ENCODE results near the gene EDEM1.
"Not testable (repeated sequence)": the region's sequence is repeated elsewhere in the genome, so short reads cannot be mapped to it uniquely, and the experiment has no call there.

Gene EDEM1

DNA sequence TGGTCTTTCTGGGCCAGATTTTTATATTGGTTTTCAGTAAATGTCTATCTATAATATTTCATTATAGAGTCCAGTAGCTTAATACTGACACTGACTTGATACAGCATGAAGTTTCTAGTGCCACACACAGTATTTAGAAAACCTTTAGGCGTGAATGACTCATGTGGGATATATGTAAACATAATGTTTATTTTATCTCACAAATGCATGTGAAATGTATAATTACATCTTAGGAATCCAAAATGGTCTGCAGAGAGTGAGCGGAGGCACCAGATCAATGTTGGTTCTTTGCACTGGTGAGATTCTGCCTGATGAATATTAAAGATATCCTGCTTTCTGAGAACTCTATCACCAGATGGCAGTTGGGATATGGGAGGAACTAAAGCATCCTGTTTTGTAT is 8.5 kb upstream of the EDEM1 start:
- not testable (repeated sequence) for DNase-seq

DNA sequence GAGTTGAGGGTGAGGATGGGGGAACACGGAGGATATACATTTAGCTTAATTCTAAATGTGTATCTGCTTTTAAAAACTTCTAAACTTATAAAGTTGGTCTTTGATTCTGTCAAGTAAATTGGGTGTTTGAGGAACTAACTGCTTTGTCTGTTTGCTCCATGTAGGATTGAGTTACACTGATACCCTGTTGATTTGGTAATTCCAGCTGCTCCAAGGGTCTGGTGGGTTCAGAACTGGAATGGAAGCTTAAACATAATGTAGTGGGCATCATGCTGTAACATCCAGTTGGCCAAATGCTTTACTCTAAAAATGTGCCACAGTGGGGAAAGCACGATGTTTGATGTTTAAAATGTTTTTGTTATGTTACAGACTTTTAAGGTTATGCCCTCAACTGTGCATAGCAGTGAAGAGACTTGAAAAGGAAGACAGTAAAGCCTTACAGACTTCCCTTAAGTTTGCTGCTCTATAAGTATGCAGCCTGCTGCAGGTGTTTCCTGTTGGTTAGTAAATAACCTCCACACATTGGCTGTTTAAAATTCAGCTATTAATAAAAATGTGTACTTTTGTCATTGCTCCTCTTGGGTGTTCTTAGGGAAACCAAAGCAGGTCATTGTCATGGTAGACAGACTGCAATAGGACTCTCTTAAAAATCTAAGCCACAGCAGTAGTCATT is 5.9 kb upstream of the EDEM1 start:
- no peak for DNase-seq

GRCh38 chr3:5183714-5184113 is 3.8 kb upstream of the EDEM1 start:
- not testable (repeated sequence) for DNase-seq

DNA sequence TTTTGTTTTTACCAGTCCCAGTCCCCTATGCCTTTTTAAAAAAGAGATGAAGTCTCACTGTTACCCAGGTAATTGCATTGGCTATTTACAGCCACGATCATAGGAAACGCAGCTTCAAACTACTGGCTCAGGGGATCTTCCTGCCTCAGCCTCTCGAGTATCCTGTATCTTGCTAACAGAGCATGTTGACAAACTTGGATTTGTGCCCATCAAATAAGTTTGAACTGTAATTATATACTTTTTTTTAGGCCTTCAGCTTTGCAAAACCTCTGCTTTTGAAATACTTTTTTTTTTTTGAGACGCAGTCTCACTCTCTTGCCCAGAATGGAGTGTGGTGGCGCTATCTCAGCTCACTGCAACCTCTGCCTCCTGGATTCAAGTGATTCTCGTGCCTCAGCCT is 3.0 kb upstream of the EDEM1 start:
- no peak for DNase-seq

DNA sequence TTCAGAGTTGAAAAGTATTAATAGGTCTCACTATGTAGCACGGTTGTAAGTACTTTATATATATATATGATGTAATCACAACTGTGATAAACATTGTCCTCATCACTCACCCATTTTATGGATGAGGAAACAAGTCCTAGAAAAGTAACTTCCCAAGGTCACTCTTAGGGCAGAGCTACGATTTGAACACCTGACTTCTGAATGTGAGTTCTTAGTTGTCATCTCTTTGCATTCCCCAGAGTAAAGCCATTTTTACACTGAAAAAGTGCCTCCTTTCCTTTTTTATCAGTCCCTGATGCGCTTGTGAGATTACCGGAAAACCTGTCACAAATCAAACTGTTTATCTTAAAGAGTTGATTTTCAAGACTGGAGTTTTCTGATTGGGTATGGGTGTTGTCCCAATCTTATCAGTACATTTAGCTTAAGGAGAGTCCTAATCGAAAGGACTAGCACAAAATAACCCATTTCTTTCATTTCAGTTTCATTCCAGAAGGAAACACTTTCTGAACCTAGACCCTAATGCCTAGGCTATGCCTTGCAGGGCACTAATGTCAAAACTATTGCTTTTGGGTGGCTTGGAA is 2.3 kb upstream of the EDEM1 start:
- no peak for DNase-seq

DNA sequence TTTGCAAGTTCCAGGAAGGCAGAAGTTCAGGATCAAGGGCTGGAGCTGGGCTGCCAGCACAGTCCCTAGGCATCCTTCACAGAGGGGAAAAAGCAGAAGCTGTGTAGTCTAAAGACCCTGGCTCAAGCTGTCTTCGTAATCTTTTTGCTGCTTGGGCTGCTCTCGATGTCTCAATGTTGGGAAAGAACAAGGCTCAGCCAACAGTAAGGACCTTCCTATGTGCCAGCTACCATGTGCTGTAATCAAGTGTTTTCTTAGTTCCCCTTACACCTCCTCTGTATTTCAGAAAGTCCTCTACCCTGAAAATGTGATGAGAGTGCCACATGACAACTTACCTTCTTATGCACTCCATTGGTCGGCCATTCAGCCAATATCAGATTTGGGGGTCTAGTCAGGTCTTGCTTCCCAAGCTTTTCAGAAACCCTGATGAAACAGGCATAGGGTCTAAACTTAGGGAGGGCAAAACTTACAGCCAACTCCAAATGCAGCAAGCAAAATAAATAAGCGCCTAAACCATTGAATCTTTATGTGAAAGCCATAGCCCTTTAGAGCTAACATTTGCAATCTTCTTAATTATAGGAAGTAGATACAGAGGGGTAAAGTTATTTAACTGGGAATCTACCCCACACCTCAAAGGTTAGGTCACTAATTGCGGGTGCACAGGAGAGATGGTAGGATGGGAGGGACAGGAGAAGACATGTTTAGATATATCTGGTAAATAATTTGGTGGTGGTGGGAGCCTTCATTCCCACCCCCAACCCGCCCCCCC is 1.2 kb upstream of the EDEM1 start:
- DNase-seq = no peak

GRCh38 chr3:5186858-5187155 is 700 bp upstream of the EDEM1 start:
- DNase-seq = no peak

DNA sequence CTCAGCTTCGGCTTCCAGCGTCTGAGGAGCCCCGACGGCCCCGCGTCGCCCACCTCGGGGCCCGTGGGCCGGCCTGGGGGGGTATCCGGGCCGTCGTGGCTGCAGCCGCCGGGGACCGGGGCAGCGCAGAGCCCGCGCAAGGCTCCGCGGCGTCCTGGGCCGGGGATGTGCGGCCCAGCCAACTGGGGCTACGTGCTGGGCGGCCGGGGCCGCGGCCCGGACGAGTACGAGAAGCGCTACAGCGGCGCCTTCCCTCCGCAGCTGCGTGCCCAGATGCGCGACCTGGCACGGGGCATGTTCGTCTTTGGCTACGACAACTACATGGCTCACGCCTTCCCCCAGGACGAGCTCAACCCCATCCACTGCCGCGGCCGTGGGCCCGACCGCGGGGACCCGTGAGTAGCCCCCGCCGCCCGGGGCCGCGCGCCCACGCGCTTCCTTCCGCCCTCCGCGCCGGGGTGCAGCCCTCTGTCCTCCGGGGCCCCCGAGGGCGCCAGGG is 462 bp downstream of the EDEM1 start:
- DNase-seq = no peak

GRCh38 chr3:5188419-5189221 is 1.1 kb downstream of the EDEM1 start:
- no peak for DNase-seq

- no peak for DNase-seq
Measured at GRCh38 chr3:5190147-5190791, 2.8 kb downstream of the EDEM1 start.

- DNase-seq = no peak
Measured at GRCh38 chr3:5191555-5192304, 4.2 kb downstream of the EDEM1 start.

DNA sequence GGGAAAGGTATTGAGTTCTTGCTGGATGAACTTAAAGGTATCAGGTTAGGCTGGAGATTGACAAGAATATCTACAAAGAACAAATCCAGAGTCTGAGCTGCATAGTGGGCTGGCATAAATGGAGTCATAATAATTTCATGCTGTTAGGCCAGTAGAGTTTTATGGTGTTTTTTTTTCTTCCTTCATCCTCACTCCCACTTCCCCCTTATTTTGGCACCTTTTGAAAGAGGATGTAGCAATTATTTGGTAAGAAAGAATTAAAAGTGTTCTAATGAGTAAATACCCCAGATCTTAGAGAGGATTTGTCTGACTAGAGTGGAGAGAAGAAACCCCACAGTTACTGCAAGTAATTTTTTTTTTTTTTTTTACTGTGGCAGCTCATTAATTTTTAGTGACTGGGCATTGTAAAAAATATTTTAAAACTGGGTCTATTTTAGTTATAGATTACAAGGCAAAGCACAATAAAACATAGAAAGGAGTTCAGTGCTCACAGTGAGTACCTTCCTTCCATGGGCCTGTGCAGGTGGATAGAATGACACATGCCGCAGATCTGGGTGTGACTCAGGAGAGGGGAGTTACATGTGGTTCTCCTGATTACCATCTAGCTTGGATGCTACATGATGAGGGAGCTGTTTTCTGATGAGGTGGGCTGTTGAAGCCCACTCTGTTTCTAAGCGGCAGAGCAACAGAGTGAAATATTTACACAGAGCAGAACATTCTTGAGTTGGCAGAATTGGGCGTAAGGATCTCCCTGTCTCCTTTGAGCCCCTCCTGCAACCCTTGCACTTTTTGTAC is 5.3 kb downstream of the EDEM1 start:
- DNase-seq = no peak

DNA sequence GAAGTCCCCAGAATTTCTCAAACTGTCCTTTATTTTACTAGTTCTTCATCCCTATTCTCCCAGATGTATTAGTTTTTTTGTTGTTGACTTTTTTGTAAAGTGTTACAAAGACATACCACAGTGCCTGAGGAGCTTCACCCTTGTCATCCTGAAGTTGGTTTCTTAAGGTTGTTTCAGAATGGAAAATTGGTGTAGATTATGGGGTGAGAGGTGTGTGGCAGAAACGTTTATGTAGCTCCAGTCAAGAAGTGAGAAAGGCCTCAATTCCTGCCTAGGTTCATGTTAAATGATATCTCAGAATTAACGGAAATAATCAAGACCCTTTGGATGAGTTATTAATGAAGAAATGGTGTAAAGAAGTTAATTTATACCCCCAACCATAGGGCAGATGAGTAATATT is 6.8 kb downstream of the EDEM1 start:
- no peak for DNase-seq

DNA sequence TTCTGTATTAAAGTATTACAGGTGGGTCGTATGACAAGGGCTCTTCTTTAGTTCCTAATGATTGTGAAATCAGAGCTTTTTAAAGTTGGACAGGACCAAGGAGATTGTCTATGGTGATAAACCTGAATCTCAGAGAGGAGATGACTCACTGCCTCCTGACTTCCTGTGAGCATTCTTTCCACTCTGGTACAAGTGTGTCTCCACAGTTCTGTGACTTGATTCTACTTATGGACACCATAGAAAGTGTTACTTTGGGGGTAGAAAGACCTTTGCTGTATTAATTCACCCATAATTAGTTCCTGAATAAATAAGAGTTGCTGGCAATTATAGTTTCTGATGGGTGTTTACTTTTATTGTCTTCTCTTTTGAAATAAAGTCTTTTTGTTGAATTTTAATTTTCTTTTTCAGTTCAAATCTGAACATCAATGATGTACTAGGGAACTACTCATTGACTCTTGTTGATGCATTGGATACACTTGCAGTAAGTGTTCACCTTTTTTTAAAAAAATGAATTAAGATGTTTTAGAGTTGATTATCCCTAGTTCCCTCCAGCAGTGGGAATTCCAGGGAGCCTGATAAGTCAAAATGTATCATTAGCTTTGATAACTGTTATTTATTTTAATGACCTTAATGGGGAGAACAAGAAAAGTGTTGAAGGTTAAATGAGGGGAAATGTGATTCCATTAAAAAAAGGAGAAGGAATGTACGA is 7.4 kb downstream of the EDEM1 start:
- DNase-seq = no peak

- DNase-seq = no peak
Measured at GRCh38 chr3:5195605-5196004, 8.1 kb downstream of the EDEM1 start.

DNA sequence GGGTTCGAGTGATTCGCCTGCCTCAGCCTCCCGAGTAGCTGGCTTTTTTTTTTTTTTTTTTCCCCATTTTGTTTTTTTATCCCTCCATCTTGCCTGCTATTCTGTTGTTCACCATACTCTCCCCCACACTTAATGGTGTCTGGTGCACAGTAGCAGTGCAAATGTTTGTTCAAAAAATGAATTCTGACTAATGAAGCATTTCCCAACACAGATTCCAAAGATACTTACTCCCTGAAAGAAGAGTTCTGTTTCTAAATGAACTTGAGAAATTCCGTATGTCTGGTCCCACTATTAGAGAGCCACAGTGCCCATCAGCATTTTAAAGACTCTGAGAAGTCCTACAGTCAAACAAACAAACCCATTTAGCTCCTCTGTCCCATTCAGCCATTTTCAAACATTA is 9.5 kb downstream of the EDEM1 start:
- no peak for DNase-seq

- DNase-seq = no peak
Measured at GRCh38 chr3:5197470-5198312, 10.2 kb downstream of the EDEM1 start.

- no peak for DNase-seq
Measured at GRCh38 chr3:5198313-5198677, 10.8 kb downstream of the EDEM1 start.

DNA sequence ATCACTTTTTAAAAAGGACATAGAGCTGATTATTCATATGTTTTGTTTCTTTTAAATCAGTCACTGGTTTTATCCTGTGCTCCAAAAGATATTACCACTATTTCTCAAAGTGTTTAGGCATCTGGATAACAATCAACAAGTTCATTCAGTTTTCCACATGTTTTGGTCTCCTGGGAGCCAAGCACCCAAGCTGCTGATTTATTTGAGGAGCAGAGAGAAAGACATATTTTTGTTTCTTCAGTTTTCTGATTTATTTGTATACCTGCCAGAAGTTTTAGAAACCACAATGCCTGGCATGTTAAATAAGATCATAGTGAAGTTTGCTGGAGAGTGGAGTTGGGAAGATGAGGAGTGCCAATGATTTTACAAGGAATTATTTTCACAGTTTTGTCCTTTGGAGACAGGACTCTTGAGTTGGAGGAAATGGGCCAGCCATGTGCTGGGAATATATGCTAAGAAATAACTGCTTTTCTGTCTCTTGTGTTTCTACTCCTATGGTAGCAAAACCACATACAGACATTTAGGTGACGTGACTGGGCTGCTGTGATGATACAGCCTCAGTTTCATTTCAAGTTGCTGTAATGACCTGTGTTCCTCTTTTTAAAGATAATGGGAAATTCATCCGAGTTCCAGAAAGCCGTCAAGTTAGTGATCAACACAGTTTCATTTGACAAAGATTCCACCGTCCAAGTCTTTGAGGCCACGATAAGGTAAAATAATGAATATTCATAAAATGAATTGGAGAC is 11.7 kb downstream of the EDEM1 start:
- no peak for DNase-seq
